ENCODE results near the gene SNX15. TPM values are rescaled to one million over a fixed set of nuclear protein-coding genes. Genes with fewer than 3 reads are reported as not detected.

Gene SNX15
- total and polyA plus RNA-seq, 7 donors = 15.6 to 66.5 (median 21.7) TPM

- Histone ChIP-seq H3K27me3 (ENCODE audit: insufficient read depth in 3 of 3, low read length in 2 of 3) (no peaks in the 10 kb centered on the region), H3K9me3 (no peaks in the 10 kb centered on the region), H3K4me3 (peak overlapping the region; percentile 50), H3K36me3 (ENCODE audit: insufficient read depth in 1 of 2, low read depth in 1 of 2) (peaks cover 0 to 13% of the 10 kb centered on the region in 2 donors), H3K4me1 (peaks cover 7% of the 10 kb centered on the region), H3K27ac (peak overlapping the region; percentile 46)
- intact Hi-C loops (cut with DNase I) = no loop called here
- DNase-seq = peak; percentile 45 to 69
- TF ChIP-seq, protein P1, sequence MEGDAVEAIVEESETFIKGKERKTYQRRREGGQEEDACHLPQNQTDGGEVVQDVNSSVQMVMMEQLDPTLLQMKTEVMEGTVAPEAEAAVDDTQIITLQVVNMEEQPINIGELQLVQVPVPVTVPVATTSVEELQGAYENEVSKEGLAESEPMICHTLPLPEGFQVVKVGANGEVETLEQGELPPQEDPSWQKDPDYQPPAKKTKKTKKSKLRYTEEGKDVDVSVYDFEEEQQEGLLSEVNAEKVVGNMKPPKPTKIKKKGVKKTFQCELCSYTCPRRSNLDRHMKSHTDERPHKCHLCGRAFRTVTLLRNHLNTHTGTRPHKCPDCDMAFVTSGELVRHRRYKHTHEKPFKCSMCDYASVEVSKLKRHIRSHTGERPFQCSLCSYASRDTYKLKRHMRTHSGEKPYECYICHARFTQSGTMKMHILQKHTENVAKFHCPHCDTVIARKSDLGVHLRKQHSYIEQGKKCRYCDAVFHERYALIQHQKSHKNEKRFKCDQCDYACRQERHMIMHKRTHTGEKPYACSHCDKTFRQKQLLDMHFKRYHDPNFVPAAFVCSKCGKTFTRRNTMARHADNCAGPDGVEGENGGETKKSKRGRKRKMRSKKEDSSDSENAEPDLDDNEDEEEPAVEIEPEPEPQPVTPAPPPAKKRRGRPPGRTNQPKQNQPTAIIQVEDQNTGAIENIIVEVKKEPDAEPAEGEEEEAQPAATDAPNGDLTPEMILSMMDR (IDR thresholded peaks at IDR 0.05) = no peak
- 52 to 56% (median 55%) methylated on average over 15 of the region's 15 CpGs for WGBS, 3 donors
- peak in 3 of 4 donors; percentile 32 to 72 (median 49) for ATAC-seq
Observed at GRCh38 chr11:64990222-64990923, 36.9 kb upstream of the SNX15 start.

GRCh38 chr11:64994318-64994717, 32.9 kb upstream of the SNX15 start:
- intact Hi-C loops (cut with DNase I) = no loop called here
- no peaks in the 10 kb centered on the region for H3K27me3 ChIP-seq (ENCODE audit: insufficient read depth in 3 of 3, low read length in 2 of 3)
- DNase-seq = no peak
- H3K4me3 ChIP-seq = no peak overlapping the region
- ATAC-seq = no peak
- TF ChIP-seq, protein P1 (IDR thresholded peaks at IDR 0.05) = no peak
- WGBS, 3 donors = 86 to 90% (median 88%) methylated on average over 7 of the region's 7 CpGs
- H3K4me1 ChIP-seq = peaks cover 25% of the 10 kb centered on the region
- H3K9me3 ChIP-seq = no peaks in the 10 kb centered on the region
- H3K27ac ChIP-seq = no peak overlapping the region
- H3K36me3 ChIP-seq (ENCODE audit: insufficient read depth in 1 of 2, low read depth in 1 of 2) = peaks cover 0 to 13% of the 10 kb centered on the region in 2 donors

DNA sequence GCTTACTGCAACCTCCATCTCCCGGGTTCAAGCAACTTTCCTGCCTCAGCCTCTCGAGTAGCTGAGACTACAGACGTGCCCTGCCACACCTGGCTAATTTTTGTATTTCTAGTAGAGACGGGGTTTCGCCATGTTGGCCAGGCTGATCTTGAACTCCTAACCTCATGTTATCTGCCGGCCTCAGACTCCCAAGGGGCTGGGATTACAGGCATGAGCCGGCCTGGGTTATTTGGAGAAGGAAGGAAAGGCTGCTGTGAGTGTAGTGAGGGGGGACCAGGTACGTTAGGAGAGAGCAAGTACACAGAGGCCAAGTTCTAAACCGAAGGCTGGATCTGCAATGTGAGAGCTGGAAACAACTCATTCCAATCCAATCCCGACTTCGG, 30.9 kb upstream of the SNX15 start:
- ATAC-seq (peak in 1 of 4 donors; percentile 30), DNase-seq (no peak)
- Histone ChIP-seq H3K4me3 (peak overlapping the region; percentile 74), H3K27ac (peak overlapping the region; percentile 80), H3K36me3 (ENCODE audit: insufficient read depth in 1 of 2, low read depth in 1 of 2) (peaks cover 0 to 13% of the 10 kb centered on the region in 2 donors), H3K9me3 (no peaks in the 10 kb centered on the region), H3K27me3 (ENCODE audit: insufficient read depth in 3 of 3, low read length in 2 of 3) (no peaks in the 10 kb centered on the region), H3K4me1 (peaks cover 22% of the 10 kb centered on the region)
- intact Hi-C loops (cut with DNase I) = loop anchor here in 1 of 2 donors (5.0 kb wide), 1 partner anchor 79 kb away; the partner anchor contains the start of gene ATG2A
- 24 to 35% (median 25%) methylated on average over 11 of the region's 11 CpGs for WGBS, 3 donors
- TF ChIP-seq, protein P1 (IDR thresholded peaks at IDR 0.05) = no peak

- H3K27me3 ChIP-seq (ENCODE audit: insufficient read depth in 3 of 3, low read length in 2 of 3) = no peaks in the 10 kb centered on the region
- 8 to 16% (median 9%) methylated on average over 9 of the region's 9 CpGs for WGBS, 3 donors
- DNase-seq (peak; percentile 75 to 86), ATAC-seq (peak; percentile 95 to 99 (median 98))
- peaks cover 0 to 12% of the 10 kb centered on the region in 2 donors for H3K36me3 ChIP-seq (ENCODE audit: insufficient read depth in 1 of 2, low read depth in 1 of 2)
- H3K4me1 ChIP-seq = peaks cover 22% of the 10 kb centered on the region
- TF ChIP-seq, protein P1 (IDR thresholded peaks at IDR 0.05) = peak; percentile 42
- no peaks in the 10 kb centered on the region for H3K9me3 ChIP-seq
- H3K27ac ChIP-seq = peak within 1 kb of the TSS; percentile 80
- H3K4me3 ChIP-seq = peak within 1 kb of the TSS; percentile 74
- intact Hi-C loops (cut with DNase I) = loop anchor here in 1 of 2 donors (5.0 kb wide), 1 partner anchor 80 kb away; the partner anchor contains the start of gene ATG2A
Observed at GRCh38 chr11:64996710-64997380, 30.4 kb upstream of the SNX15 start, which contains the start of gene BATF2. Gene BATF2, minus strand, starts transcription at chr11:64996971. Its CDS starts 57 bp downstream, at chr11:64996914.

All from psoas muscle (tissue), 8 donors.